ENCODE results near the gene GRIFIN. TPM values are rescaled to one million over a fixed set of nuclear protein-coding genes. Genes with fewer than 3 reads are reported as not detected.

Gene GRIFIN
- total RNA-seq, 2 experiments from 2014 or later, result not detected

DNA sequence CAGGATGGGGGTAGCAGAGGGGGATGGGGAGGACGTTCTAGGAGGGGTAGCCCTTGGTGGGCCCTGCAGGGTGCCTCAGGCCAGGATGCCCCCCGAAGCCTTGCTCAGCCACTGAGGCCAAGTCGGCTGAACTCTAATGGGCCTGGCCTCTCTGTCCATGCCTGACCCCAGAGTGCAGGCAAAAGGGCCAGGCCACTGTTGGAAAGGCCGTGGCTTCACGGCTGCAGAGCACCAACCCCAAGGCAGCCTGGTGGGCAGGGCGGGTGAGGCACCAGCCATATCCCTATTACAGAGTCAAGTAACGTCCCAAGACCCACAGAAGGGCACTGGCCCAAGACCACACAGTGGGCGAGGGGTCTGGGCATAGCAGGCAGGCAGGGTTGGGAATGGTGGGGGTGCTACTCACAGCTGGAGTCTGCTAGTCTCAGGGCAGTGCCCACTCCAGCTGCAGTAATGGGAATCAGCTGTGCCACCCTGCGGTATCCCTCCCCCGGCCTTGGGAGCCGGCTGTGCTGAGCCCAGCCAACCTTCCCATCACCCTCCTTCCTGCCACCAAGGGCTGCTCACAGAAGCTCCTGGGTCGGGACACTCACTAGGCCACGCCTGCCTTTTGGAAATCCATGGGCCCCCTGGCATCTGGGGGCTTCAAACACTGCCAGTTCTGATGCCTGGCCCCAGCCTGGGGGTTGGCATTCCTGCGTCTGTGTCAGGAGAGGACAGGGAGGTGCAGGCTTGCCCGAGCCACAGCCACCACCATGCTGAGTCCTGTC is 39.4 kb upstream of the GRIFIN start:
- Histone ChIP-seq H3K9me2 (ENCODE audit: insufficient read depth, low read length) (no peaks in the 10 kb centered on the region), H2AFZ (ENCODE audit: low read length) (no peak overlapping the region), H3K4me1 (ENCODE audit: insufficient read depth, low read length, poor library complexity, severe bottlenecking) (peaks cover 47% of the 10 kb centered on the region), H3K4me2 (ENCODE audit: low read length) (no peak overlapping the region), H3K27ac (ENCODE audit: low read depth, low read length, poor library complexity, severe bottlenecking) (no peak overlapping the region), H3K9me3 (ENCODE audit: low read length) (no peaks in the 10 kb centered on the region), H3K36me3 (ENCODE audit: insufficient read depth, low read length) (no peaks in the 10 kb centered on the region), H3K4me3 (ENCODE audit: low read depth, low read length, poor library complexity, severe bottlenecking) (no peak overlapping the region), H4K20me1 (ENCODE audit: insufficient read depth, low read length) (no peaks in the 10 kb centered on the region), H3K79me2 (ENCODE audit: insufficient read depth, low read depth, low read length) (no peaks in the 10 kb centered on the region)
- BruUV-seq (replicated peaks), result no TSS peak
- ChIA-PET POLR2A (no interaction called here), CTCF (ENCODE audit: unreplicated experiment) (no interaction called here)
- intact Hi-C loops (cut with micrococcal nuclease; ENCODE audit: unreplicated experiment), result no loop called here
- no peak for DNase-seq (ENCODE audit: low spot score)
- TF ChIP-seq EZH2phosphoT487 (IDR thresholded peaks at IDR 0.05; ENCODE audit: borderline replicate concordance, low read depth, low read length), result no peak

- Histone ChIP-seq H3K4me3 (ENCODE audit: low read depth, low read length, poor library complexity, severe bottlenecking) (no peak overlapping the region), H3K9me2 (ENCODE audit: insufficient read depth, low read length) (no peaks in the 10 kb centered on the region), H3K79me2 (ENCODE audit: insufficient read depth, low read depth, low read length) (no peaks in the 10 kb centered on the region), H4K20me1 (ENCODE audit: insufficient read depth, low read length) (no peaks in the 10 kb centered on the region), H3K4me2 (ENCODE audit: low read length) (no peak overlapping the region), H3K9me3 (ENCODE audit: low read length) (no peaks in the 10 kb centered on the region), H3K27ac (ENCODE audit: low read depth, low read length, poor library complexity, severe bottlenecking) (no peak overlapping the region), H3K36me3 (ENCODE audit: insufficient read depth, low read length) (no peaks in the 10 kb centered on the region), H2AFZ (ENCODE audit: low read length) (no peak overlapping the region), H3K4me1 (ENCODE audit: insufficient read depth, low read length, poor library complexity, severe bottlenecking) (peaks cover 49% of the 10 kb centered on the region)
- ChIA-PET CTCF (ENCODE audit: unreplicated experiment) (no interaction called here), POLR2A (no interaction called here)
- BruUV-seq (replicated peaks), result no TSS peak
- intact Hi-C loops (cut with micrococcal nuclease; ENCODE audit: unreplicated experiment), result no loop called here
- no peak for TF ChIP-seq EZH2phosphoT487 (IDR thresholded peaks at IDR 0.05; ENCODE audit: borderline replicate concordance, low read depth, low read length)
- no peak for TF ChIP-seq CTCF (conservative IDR thresholded peaks at IDR 0.05; ENCODE audit: low read length)
- DNase-seq (ENCODE audit: low spot score), result no peak
Observed at GRCh38 chr7:2514473-2515423, 38.5 kb upstream of the GRIFIN start.

- no peak overlapping the region for H3K27ac ChIP-seq (ENCODE audit: low read depth, low read length, poor library complexity, severe bottlenecking)
- intact Hi-C loops (cut with micrococcal nuclease; ENCODE audit: unreplicated experiment), result no loop called here
Observed at GRCh38 chr7:2513702-2514101, 37.5 kb upstream of the GRIFIN start.

More at GRCh38 chr7:2513702-2514101, 37.5 kb upstream of the GRIFIN start:
- Histone ChIP-seq H3K9me2 (ENCODE audit: insufficient read depth, low read length) (no peaks in the 10 kb centered on the region), H2AFZ (ENCODE audit: low read length) (no peak overlapping the region), H3K36me3 (ENCODE audit: insufficient read depth, low read length) (no peaks in the 10 kb centered on the region), H3K79me2 (ENCODE audit: insufficient read depth, low read depth, low read length) (no peaks in the 10 kb centered on the region), H3K9me3 (ENCODE audit: low read length) (no peaks in the 10 kb centered on the region), H4K20me1 (ENCODE audit: insufficient read depth, low read length) (no peaks in the 10 kb centered on the region), H3K4me3 (ENCODE audit: low read depth, low read length, poor library complexity, severe bottlenecking) (no peak overlapping the region), H3K4me2 (ENCODE audit: low read length) (no peak overlapping the region), H3K4me1 (ENCODE audit: insufficient read depth, low read length, poor library complexity, severe bottlenecking) (peaks cover 53% of the 10 kb centered on the region)
- BruUV-seq (replicated peaks), result no TSS peak
- CTCF ChIA-PET (ENCODE audit: unreplicated experiment), result no interaction called here
- POLR2A ChIA-PET, result no interaction called here
- DNase-seq (ENCODE audit: low spot score), result no peak
- TF ChIP-seq CTCF (conservative IDR thresholded peaks at IDR 0.05; ENCODE audit: low read length) (no peak), EZH2phosphoT487 (IDR thresholded peaks at IDR 0.05; ENCODE audit: borderline replicate concordance, low read depth, low read length) (no peak)
